ENCODE measurements around the gene PEPD. TPM values are rescaled to one million over a fixed set of nuclear protein-coding genes. Genes with fewer than 3 reads are reported as not detected.

The PEPD gene
- total RNA-seq, 4 donors from 2014 or later: 79.8 to 122 (median 94.8) TPM

GRCh38 chr19:33500586-33500985 lies 21.0 kb downstream of the PEPD start:
- H3K9me3 ChIP-seq: no peaks in the 10 kb centered on the region
- no peak overlapping the region for H3K4me3 ChIP-seq
- H3K27me3 ChIP-seq: no peaks in the 10 kb centered on the region
- DNase-seq (ENCODE audit: low spot score in 2 of 2): no peak
- TF ChIP-seq CTCF (IDR thresholded peaks at IDR 0.05) (no peak), EP300 (IDR thresholded peaks at IDR 0.05) (no peak), POLR2A (IDR thresholded peaks at IDR 0.05) (no peak)
- H3K27ac ChIP-seq: no peak overlapping the region
- no peaks in the 10 kb centered on the region for H3K4me1 ChIP-seq
- peaks cover 0 to 90% (median 0%) of the 10 kb centered on the region in 3 donors for H3K36me3 ChIP-seq
- 93 to 98% methylated on average over 12 to 13 of the region's 13 CpGs for WGBS, 2 donors

GRCh38 chr19:33499671-33500506 lies 21.7 kb downstream of the PEPD start:
- Histone ChIP-seq H3K27me3 (no peaks in the 10 kb centered on the region), H3K9me3 (no peaks in the 10 kb centered on the region), H3K4me1 (no peaks in the 10 kb centered on the region), H3K27ac (no peak overlapping the region), H3K4me3 (no peak overlapping the region), H3K36me3 (peaks cover 0 to 95% (median 0%) of the 10 kb centered on the region in 3 donors)
- WGBS, 2 donors: 67 to 74% methylated on average over 11 to 12 of the region's 13 CpGs
- no peak for DNase-seq (ENCODE audit: low spot score in 2 of 2)
- TF ChIP-seq POLR2A (IDR thresholded peaks at IDR 0.05) (no peak), CTCF (IDR thresholded peaks at IDR 0.05) (no peak), EP300 (IDR thresholded peaks at IDR 0.05) (no peak)

GRCh38 chr19:33499248-33499647 lies 22.3 kb downstream of the PEPD start:
- no peaks in the 10 kb centered on the region for H3K4me1 ChIP-seq
- no peak overlapping the region for H3K27ac ChIP-seq
- no peak for TF ChIP-seq POLR2A (IDR thresholded peaks at IDR 0.05)
- no peak for TF ChIP-seq EP300 (IDR thresholded peaks at IDR 0.05)
- no peak for TF ChIP-seq CTCF (IDR thresholded peaks at IDR 0.05)
- no peak overlapping the region for H3K4me3 ChIP-seq
- DNase-seq (ENCODE audit: low spot score in 2 of 2): no peak
- 75 to 82% methylated on average over 6 of the region's 6 CpGs for WGBS, 2 donors
- peaks cover 0 to 95% (median 0%) of the 10 kb centered on the region in 3 donors for H3K36me3 ChIP-seq
- no peaks in the 10 kb centered on the region for H3K9me3 ChIP-seq
- no peaks in the 10 kb centered on the region for H3K27me3 ChIP-seq

GRCh38 chr19:33498391-33499000 lies 23.1 kb downstream of the PEPD start:
- Histone ChIP-seq H3K4me3 (no peak overlapping the region), H3K27ac (no peak overlapping the region), H3K4me1 (no peaks in the 10 kb centered on the region), H3K9me3 (no peaks in the 10 kb centered on the region), H3K36me3 (peaks cover 0 to 95% (median 0%) of the 10 kb centered on the region in 3 donors), H3K27me3 (no peaks in the 10 kb centered on the region)
- WGBS, 2 donors: 89% methylated on average over 8 of the region's 10 CpGs
- no peak for DNase-seq (ENCODE audit: low spot score in 2 of 2)
- no peak for TF ChIP-seq POLR2A (IDR thresholded peaks at IDR 0.05)
- no peak for TF ChIP-seq EP300 (IDR thresholded peaks at IDR 0.05)
- TF ChIP-seq CTCF (IDR thresholded peaks at IDR 0.05): no peak

GRCh38 chr19:33497778-33498175 lies 23.8 kb downstream of the PEPD start:
- no peak for DNase-seq (ENCODE audit: low spot score in 2 of 2)
- peaks cover 0 to 95% (median 0%) of the 10 kb centered on the region in 3 donors for H3K36me3 ChIP-seq
- H3K4me3 ChIP-seq: no peak overlapping the region
- no peaks in the 10 kb centered on the region for H3K4me1 ChIP-seq
- no peak for TF ChIP-seq EP300 (IDR thresholded peaks at IDR 0.05)
- TF ChIP-seq POLR2A (IDR thresholded peaks at IDR 0.05): no peak
- no peak for TF ChIP-seq CTCF (IDR thresholded peaks at IDR 0.05)
- no peak overlapping the region for H3K27ac ChIP-seq
- no peaks in the 10 kb centered on the region for H3K27me3 ChIP-seq
- no peaks in the 10 kb centered on the region for H3K9me3 ChIP-seq
- 86 to 87% methylated on average over 11 to 12 of the region's 12 CpGs for WGBS, 2 donors

Data from tibial nerve (tissue), 4 donors.